IPS-NIHi7 (cell line): Measurements from ENCODE around the gene MYO1G.
A peak's percentile ranks its signal among the peaks of the same experiment; 100 is the strongest.

Experiments used
- DNase-seq: peaks from one replicate; pipeline ENCODE4 v3.0.0; 2012; ENCODE audit warnings: mixed read lengths; ENCODE audit errors: extremely low spot score

The MYO1G gene

DNA sequence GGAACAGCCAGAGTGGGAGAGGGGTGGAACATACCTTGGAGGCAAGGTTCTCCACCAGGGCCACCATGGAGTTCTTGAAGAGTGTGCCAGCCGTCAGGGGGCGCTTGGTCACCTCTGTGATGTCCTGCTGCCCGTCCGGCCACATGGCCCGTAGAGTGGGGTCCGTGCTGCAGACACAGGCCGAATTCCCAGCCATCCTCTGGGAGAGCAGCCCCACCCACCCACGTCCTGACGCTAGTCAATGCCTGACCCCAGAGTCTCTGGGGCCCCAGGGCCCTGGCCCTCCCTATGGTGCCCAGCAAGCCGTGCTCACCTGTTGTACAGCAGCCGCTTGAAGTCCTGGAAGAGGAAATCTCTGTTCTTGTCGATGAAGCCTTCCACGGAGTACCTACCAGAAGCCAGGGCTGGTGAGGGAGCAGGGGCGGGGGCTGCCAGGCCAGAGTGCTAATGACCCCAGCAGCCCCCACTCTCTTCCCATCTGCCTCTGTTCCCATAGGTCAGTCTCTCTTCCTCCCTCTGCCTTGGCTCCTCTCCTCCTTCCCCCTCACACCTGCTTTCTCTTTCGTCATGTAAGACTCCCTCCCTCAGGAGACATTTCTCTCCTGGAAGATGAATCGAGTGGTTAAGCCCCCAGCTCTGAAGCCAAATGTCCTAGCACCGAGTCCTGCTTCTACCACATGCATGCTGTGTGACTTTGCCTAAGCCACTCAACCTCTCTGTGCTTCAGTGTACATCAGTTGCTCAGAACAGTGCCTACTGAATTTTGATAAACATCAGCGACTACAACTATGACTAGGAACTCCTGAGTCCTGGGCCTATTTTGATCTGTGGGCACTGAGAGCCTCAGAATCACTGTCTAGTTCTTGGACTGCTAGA is 11.0 kb downstream of the MYO1G start:
- peak; percentile 80 for DNase-seq

DNA sequence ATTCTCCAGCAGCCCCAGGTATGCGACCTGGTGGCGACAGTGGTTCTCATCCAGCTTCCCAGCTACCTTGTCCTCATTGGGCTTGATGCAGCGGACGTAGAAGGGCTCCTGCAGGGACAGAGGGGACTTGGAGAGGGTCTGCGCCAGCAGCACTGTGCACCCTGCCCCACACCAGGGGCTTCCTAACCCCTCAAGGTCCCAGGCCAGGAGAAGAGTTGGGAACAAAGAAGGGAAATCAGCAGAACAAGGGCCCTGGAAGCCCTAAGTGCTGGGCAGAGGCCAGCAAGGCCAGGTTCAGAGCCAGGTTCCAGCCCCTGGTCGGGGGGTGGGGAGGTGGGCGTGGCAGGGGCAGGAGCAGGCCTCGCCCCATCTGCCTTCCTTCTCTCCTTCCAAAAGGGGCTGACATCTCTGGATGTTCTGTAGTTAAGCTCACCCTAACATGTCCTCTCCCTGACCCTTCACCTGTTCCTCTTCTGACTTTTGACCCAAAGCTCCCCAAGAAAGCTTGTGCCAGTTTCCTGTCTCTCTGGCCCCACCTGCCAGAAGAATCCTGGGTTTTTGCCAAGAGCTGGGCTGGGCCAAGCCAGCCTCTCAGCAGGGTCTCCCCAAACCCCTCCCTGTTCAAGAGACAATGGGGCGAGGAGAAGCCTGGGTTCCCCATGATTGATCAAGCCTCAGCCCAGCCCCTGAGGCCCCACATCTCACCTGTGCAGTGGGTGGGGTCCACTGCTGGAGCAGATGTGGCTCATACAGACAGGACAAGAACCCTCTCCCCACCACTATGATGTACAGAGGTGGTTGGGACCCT is 11.9 kb downstream of the MYO1G start:
- no peak for DNase-seq

DNA sequence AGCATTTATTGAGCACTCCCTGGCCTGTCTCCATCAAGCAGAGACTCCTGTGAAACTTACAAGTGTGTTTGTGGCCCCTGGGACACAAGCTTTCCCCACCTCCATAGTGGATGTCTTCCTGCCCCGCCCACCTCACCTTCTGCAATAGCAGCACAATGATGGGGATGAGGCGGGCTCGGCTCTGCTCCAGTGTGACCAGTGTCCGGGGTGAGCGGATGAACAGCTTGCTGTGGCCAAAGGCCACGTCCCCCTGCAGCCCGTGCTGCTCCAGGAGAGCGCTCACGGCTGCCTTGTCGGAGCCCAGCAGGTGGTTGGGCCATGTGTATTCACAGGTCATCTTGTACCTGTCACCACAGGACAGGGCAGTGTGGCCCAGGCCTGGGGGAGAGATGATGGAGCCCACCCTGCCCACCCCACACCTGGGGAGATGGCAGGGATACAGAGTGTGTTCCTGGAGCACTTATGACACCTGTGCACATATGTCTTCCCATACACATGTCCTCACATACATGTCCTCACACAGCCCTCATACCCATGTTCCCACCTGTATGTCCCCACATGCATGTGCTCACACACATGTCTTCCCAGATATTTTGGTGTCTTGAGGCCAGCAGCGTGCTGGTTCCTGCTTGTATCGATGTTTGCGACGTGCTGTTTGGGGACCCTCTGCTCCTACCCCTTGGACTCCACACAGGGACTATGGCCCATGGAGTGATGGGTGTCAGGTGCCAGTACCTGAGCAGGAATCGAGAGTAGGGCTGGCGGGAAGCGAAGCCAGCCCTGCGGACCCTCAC is 12.7 kb downstream of the MYO1G start:
- DNase-seq, result no peak

DNA sequence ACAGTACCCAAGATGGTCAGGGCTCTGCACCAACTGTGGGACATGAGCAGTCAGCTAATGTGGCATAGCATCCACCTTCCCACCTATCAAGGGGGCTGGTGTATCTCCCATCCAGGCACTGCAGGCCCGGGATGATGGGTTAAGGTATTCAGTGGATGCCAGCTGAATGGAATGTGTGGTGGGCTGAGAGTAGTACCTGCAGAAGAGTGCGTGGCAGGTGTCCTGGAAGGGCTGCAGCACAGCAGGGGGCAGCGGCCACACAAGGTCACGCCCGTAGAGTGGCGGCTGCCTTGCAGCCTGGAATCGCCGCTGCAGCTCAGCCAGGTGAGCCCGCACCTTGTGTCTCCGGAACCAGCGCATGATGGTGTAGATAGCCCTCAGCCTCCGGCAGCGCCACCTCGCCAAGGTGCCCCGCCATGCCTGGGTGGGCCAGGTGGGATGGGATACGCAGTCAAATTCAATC is 13.3 kb downstream of the MYO1G start:
- DNase-seq, result no peak

DNA sequence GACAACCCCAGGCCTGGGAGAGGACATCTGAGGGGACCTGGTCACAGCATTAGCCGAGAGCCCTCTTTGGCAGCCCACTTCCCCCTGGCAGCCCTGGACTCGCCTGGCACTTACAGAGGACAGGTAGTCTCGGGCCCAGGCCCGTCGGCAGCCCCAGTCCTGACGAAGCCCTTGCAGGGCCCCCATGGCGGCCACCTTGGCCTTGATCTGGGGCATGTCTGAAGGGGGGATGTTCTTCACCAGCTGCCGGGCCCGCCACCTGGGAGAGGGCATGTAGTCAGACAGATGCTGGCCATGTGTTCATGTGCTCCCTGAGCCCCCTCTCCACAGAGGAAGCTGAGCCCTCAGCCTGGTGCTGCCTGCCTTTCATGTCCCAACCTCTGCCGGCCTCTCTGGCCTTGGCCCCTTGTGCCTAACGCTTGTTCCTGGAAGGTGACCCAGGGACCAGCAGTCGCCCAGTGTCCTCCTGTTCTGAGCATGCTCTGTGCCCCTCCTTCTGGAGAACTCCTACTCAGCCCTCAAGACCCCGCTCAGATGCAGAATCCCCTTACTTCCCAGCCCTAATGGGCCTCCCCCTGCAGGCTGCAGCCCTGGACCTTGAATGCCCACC is 13.9 kb downstream of the MYO1G start:
- DNase-seq, result no peak

DNA sequence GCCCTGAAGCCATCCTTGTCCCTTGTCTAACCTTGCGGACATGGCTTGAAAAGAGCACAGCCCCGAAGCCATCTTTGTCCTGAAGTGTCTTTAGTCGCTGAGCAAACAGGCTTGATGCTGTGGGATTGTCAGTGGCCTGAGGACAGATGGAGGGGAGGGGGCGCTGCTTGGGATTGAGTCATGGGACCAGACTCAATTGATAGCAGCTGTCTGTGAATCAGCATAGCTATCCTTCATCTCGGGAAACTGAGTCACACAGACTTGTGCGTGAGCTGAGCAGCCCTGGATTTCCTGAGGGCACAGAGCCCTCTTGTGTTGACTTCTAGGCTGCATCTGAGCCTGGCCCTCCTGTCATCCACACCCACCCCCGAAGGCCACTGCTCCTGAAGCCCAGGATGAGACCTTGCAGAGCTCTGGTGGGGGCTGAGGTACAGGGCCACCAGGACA is 14.4 kb downstream of the MYO1G start:
- peak; percentile 62 for DNase-seq

DNA sequence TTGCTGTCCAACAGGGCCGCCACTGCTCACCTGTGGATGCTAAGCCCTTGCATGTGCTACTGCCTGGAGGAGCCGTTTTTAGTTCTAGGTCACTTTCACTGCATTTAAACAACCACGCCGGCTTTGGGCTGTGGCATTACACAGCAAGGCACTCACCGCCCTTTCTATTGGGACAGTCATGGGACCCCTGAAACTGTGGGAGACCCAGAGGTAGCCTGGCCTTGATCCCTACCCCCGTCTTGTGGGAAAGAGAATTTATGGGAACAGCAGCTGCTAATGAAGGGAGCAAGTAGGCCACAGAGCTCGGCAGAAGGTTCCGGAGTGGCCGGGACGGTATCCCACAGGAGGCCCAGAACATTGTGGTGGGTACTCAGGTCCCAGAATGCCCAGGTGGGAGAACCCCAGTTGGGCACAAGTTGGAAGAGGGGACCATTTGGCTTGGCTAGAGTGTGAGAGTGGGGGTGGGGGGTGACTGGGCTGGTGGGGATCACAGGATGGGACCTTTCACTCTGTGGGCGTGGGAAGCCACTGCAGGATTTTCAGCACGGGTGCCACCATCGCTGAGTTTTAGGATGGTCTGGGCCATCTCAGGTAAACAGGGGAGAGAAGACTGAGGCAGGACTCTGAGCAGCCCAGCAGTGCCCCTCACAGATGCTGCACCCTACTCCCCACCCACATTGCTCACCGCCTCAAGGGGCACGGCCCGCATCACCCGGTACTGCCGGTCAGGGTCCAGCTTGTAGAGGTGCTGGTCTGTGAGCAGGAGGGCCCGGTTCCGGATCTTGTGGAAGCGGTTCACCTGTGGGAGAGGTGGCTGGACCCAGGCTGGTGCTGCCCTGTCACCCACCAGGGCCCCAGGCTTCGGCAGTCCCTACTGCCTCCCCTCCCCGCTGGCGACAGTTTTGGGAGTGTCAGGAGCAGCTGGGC is 15.2 kb downstream of the MYO1G start:
- no peak for DNase-seq

DNA sequence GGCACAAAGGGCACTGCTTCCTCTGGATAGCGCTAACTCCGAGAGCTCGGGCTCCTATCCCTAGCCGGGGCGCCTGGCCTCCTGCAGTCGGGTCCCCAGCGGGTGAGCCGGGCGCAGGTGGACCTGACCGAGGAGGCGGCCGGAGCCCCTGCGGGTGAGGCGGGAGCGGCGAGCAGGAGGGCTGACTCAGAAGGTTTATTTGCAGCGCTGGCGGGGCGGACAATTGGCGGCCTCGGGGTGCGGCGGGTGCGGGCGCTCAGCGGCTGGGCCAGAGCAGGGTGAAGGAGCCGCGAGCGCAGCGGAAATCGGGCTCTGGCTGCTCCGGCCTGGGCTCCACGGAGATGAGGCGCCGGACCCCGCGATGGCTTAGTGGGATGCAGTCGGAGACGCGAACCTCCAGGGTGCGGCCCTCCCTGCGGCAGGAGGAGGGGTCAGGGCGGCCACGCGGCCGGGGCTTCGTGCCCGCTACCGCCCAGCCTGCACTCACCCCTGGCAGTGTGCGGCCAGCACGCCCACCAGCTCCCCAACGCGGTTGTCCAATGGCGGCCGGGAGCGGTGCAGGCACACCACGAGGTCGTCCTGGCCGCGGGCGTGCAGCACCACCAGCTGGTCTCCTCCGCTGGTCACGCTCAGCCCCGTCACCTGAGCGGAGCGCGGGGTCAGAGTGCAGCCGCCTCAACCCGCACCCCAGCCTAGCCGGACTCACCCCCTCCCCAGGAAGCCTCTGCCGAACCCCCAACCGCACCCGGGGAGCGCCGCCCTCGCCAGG is 16.1 kb downstream of the MYO1G start:
- peak; percentile 71 for DNase-seq

DNA sequence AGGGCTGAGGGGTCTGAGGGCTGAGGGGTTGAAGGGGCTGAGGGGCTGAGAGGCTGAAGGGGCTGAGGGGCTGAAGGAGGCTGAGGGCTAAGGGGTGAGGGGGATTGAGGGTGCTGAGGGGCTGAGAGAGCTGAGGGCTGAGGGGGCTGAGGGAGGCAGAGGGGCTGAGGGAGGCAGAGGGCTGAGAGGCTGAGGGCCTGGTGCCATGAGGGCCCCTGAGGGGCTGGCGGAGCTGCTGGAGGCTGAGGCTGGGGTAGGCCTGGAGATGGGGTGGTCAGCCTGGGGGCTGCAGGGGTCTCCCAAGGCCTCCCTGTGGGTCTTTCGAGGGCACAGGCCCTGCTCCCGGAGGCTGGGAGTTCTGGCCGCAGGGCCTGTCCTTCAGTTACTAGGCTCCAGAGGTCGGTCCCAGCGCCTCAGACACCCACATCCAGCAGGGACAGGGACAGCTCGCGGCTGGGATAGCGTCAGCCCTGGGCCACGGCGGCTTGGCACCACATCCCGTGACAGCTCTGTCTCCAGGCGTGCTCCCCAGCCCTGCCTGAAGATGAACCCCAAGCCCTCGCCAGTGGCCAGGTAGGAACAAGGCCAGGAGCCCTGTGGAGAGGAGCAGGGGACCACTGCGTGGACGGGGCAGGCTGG is 16.9 kb downstream of the MYO1G start:
- no peak for DNase-seq

DNA sequence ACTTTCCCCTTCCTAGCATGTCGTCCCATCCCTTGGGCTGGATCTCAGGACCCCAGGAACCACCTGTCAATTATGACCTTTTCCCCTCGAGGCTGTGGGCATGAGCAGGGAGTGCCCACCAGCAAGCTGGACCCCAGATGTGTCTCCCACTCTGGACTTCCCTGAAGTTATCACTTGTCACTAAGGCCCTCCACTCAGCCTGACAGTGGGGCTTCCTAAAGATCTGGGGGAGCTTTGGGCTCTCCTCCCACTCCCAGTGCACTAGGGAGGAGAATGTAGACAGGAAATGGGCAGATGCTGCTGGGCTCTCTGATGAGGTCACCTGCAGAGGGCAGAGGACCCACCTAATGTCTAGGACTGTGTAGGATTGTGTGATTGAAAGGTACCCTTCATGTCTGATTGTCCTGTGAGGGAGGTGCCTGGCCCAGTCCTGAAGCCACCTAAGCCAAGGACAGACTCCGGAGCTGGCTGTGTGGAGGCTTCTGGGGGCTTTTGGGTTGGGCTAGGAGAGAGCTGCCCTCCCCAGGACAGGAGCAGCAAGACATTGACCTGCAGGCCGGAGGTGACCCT is 18.7 kb downstream of the MYO1G start:
- no peak for DNase-seq

DNA sequence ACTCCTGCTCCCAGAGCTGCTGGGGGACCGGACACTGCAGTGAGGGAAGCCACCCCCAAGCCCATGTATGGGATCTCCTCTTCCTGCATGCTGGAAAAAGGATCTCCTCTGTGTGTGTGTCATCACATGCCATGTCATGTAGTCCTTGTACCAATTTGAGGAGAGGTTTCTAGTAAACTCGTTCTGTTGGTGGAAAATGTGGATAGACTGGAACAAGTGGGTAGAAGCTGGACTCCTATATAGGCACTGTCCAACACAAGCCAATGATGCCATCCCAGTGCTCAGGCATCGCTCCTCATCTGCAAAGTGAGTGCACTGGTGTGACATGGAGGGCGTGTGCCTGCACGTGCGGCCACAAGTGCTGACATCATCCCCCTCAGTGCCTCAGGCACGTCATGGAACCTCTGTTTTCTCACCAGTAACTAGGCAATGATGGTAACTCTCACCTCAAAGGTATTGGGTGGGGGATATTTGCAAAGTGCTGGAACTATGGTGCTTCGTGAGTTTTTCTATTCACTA is 19.3 kb downstream of the MYO1G start:
- no peak for DNase-seq

DNA sequence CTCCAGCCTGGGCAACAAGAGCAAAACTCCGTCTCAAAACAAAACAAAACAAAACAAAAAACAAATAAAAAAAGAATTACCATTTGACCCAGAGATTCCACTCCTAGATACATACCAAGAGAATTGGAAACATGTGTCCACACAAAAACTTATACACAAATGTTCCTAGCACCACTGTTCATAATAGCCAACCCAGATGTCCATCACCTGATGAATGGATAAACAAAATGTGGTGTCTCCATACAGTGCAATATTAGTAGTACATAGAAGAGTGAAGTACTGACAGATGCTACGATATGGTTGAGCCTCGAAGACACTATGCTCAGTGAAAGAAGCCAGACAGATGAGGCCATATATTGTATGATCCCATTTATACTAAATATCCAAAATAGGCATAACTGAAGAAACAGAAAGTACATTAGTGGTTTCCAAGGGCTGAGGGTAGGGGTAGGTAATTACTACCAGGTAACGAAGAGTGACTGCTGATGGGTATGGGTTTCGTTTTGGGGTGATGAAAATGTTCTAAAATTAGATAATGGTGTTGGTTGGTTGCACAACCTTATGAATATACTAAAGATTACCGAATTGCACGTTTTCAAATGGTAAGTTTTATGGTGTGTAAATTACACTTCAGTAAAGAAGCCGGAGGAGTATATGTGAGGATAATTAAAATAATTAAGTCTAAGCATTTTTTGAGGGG is 20.0 kb downstream of the MYO1G start:
- no peak for DNase-seq

DNA sequence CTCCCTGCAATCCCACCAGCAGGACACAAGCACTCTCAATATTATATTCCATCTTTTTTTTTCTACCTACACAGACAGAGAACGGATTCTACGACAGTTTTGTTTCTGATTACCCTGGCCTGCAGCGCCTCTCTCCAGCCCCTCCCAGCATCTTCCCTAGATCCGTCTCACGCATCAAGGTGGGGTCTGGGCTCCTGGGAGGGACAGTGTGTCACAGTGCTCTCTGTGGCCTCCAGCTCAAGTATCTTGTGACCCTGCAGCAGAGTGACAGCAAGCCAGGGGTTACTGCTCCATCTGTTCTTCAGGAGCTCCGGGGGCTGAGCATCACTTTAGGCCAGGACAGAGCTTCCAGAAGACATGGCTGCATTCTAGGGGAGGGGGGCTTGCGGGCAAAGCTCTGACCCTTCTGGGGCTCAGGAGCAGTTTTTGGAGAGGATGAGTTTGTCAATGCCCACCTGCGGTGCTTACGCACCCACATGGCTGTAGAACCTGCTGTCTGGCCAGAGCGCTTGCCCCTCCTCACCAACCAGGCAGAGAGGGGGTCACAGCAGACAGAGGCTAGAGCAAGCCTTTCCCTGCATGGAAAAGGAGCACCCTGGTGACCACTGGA is 22.6 kb downstream of the MYO1G start:
- no peak for DNase-seq

DNA sequence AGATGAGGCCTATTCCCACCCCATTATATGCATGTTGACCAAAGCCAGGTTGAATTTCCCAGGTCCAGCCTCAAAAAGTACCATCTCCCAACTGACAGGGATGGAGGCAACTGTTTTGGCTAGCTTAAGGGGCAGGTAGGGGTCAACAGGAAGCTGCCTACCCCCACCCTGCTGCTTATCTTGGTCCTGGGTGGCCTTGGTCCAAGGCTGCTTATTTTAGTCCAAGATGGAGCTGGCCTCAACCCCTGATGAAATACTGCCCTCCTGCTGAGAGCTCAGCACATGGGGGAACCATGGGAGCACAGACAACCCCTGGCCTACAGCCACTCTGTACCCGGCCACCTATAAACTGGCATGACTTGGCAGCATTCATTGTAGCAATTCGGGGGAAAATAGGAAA is 23.1 kb downstream of the MYO1G start:
- DNase-seq, result no peak

DNA sequence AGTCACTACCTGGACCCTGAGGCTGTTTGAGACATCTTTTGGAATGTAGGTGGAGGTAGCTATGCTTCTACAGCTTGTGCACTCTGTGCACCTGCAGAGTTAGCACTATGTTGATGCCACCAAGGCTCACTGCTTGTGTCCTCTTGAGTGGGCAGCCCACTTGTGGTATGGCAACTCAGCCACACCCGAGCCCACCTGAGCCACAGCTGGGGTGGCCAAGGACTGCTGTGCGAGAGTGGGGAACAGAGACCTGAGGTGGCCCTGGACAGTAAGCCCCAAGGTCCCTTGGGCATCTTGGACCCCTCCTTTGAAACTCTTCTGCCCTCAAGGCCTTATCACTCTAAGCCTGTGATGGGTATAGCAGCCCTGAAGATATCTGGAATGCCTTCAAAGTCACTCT is 25.7 kb downstream of the MYO1G start:
- no peak for DNase-seq

DNA sequence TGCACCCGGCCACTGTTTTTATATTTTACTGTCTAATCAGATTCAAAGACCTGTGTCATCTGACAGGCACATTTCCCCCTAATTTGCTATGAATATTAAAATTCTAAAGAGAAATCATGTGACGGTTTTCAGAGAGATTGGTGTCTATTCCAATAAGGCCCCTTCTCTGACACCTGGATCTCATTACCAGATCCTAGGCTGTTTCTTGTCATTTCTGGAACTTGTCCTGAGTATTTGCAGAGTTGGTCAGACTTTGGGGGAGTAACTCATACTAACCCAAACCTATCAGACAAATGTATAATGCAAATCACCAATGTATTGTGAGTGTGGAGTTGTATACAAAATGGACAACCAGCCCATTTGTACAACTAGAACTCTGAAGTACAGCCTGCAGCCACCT is 29.5 kb downstream of the MYO1G start:
- DNase-seq, result no peak

DNA sequence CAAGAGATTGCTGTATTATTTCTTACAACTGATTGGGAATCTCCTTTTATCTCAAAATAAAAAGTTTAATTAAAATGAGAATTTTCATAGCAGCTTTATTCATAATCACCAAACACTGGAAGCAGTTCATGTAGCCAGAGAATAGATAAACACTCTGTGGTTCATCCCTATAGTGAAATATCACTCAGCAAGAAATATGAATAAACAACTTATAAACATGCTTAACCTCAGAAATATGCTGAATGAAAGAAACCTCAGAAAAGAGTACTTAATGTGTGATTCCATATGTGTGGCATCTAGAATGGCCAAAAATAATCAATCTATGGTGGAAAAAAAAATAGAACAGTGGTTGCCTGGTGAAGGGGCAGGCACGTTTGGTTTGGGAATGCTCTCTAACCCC is 33.3 kb downstream of the MYO1G start:
- no peak for DNase-seq

DNA sequence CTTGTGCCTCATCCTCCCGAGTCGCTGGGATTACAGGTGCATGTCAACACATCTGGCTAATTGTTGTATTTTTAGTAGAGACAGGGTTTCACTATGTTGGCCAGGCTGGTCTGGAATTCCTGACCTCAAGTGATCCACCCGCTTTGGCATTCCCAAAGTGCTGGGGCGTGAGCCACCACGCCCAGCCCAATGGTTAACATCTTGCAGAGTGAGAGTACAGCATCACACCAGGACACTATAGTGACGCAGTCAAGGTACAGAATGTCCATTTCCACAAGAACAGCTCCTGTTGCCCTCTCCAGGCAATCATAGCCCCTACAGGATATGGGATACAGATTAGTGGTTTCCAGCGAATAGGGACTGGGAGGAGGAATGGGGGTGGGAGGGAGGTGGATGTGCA is 34.0 kb downstream of the MYO1G start:
- no peak for DNase-seq
